Metanephros (tissue), 1 donor: ENCODE measurements around the gene THAP6. TPM values are rescaled to one million over a fixed set of nuclear protein-coding genes. Genes with fewer than 3 reads are reported as not detected.

Experiments
- total RNA-seq: library from RNA; depleted of rRNA; stranded (reverse); fragments of >200 nt; gene quantifications from one replicate; pipeline ENCODE4 v1.2.3, GENCODE V29; 2014

THAP6 gene, protein sequence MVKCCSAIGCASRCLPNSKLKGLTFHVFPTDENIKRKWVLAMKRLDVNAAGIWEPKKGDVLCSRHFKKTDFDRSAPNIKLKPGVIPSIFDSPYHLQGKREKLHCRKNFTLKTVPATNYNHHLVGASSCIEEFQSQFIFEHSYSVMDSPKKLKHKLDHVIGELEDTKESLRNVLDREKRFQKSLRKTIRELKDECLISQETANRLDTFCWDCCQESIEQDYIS
- total RNA-seq = 20.4 TPM

DNA sequence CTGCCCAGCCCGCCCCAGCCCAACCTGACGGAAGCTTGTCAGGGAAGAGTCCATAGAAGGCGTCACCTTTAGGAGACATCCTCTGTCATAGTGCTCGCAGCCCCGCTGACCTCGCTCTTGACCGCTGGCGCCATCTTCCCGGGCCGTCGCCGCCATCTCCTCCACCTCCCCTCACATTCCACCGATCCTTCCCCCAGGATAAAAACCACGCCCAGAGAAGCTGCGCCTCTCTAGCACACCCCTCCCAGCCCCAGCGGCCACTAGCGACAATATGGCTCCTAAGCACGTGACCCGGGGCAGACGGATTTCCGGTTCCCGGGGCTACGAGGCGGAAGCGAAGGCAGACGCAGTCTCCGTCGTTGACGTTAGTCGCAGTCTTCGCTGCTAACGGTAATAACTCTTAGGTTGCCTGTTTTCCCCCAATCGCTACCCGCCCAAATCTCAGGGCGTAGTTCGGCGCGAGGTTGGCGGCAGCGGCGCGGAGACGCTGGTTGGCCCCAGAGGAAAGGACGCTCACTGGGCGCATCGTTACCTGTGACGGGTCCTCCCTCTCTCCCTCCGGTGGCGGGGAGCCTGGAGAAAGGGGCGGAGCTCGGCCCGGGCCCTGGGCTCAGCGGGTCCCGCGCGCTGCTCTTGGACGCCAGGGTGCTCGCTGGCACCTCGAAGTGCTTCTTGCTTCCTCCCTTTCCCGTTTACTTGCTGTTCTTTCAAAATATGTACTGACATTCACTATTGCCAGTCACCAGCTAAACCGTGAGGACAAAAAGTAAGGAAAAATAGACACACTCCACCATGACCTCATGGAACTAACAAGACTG, at the start of gene THAP6, which contains the start of gene RCHY1:
THAP6 (plus strand) TSS at position 343 of the 818 bp plus-strand sequence. CDS start 980 bp downstream, outside the sequence.
RCHY1 (minus strand) TSS at position 273 of the 818 bp plus-strand sequence; CDS start at position 156, 117 bp downstream.

DNA sequence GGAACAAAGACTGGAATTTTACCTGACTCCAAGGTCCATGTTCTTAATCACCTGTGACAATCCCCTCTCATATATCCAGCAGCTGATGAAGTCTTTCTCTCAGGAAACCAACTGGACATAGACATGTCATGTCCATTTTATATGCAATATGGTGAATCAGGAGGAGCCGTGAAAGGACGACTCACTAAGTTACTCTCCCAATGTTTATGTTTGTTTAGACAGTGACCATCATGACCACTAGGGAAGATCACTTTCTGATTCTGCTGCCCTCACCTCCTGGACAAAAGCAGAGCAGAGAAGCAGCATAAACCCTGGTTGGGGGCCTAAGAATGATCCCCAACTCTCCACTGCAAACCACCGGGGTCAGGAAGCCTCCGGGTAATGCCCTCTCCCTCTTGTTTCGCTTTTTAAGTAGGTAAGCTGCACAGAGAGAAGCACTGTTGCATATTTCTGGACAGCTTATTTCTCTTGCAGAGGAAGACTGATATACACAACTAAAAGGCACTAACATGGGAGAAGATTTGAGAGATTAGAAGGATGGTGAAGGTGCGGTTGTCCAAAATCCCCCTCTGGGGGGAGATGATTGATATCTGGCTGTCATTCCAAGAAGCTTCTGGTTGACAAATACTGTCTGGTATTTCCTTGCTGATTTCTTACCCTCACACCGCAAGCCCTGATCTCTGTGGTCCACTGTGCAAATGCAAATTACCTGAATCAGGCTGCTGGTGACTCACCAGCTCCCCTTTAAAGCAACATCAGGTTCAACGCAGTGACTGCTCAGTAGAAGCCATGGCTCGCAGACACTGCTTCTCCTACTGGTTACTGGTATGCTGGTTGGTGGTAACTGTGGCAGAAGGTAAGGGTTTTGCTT, 41.3 kb downstream of the THAP6 start, which contains the start of gene ODAPH:
ODAPH (plus strand) TSS at position 773 of the 871 bp plus-strand sequence; CDS start at position 790, 17 bp downstream.

Other genes with a start within 250 kb of the THAP6 start
- gene RCHY1, start 70 bp upstream of the THAP6 start, total RNA-seq = 23.5 TPM
- 0.18 TPM for gene ODAPH, start 41.6 kb downstream of the THAP6 start, total RNA-seq
- gene CDKL2, start 116.1 kb downstream of the THAP6 start, total RNA-seq = 13.3 TPM
- gene G3BP2, start 158.9 kb downstream of the THAP6 start, total RNA-seq = 119 TPM
- 74.1 TPM for gene USO1, start 210.1 kb downstream of the THAP6 start, total RNA-seq